Ammon's horn (tissue), 1 donor: Measurements from ENCODE around the gene PDK4.

Experiments used
- DNase-seq: peaks from one replicate; pipeline ENCODE4 v3.0.0-alpha.2; 2016; ENCODE audit warnings: low spot score

Gene PDK4

GRCh38 chr7:95596198-95597063 lies at the start of gene PDK4:
Gene PDK4 (minus strand): TSS chr7:95596516. CDS start chr7:95596293, 223 bp downstream.
- DNase-seq: peak; percentile 97

- peak; percentile 11 for DNase-seq
Observed at GRCh38 chr7:95642173-95642572, 45.9 kb upstream of the PDK4 start.

GRCh38 chr7:95636140-95636940 lies 40.0 kb upstream of the PDK4 start:
- no peak for DNase-seq

- no peak for DNase-seq
Observed at GRCh38 chr7:95632609-95633008, 36.3 kb upstream of the PDK4 start.

GRCh38 chr7:95631527-95631926 lies 35.2 kb upstream of the PDK4 start:
- no peak for DNase-seq

- no peak for DNase-seq
Observed at GRCh38 chr7:95630702-95631458, 34.6 kb upstream of the PDK4 start.

GRCh38 chr7:95628831-95629439 lies 32.6 kb upstream of the PDK4 start:
- DNase-seq: no peak

GRCh38 chr7:95623788-95624187 lies 27.5 kb upstream of the PDK4 start:
- DNase-seq: no peak

- DNase-seq: no peak
Observed at GRCh38 chr7:95622859-95623258, 26.5 kb upstream of the PDK4 start.

- DNase-seq: no peak
Observed at GRCh38 chr7:95622001-95622549, 25.8 kb upstream of the PDK4 start.

- DNase-seq: no peak
Observed at GRCh38 chr7:95621404-95621803, 25.1 kb upstream of the PDK4 start.

- DNase-seq: no peak
Observed at GRCh38 chr7:95620631-95621030, 24.3 kb upstream of the PDK4 start.

- no peak for DNase-seq
Observed at GRCh38 chr7:95619921-95620320, 23.6 kb upstream of the PDK4 start.

GRCh38 chr7:95619517-95619916 lies 23.2 kb upstream of the PDK4 start:
- DNase-seq: no peak

- DNase-seq: no peak
Observed at GRCh38 chr7:95614442-95614940, 18.2 kb upstream of the PDK4 start.

- no peak for DNase-seq
Observed at GRCh38 chr7:95611224-95611623, 14.9 kb upstream of the PDK4 start.

GRCh38 chr7:95609277-95609971 lies 13.1 kb upstream of the PDK4 start:
- peak; percentile 76 for DNase-seq

GRCh38 chr7:95608359-95609173 lies 12.2 kb upstream of the PDK4 start:
- DNase-seq: peak; percentile 92

- no peak for DNase-seq
Observed at GRCh38 chr7:95607561-95607960, 11.2 kb upstream of the PDK4 start.

GRCh38 chr7:95605275-95605674 lies 9.0 kb upstream of the PDK4 start:
- DNase-seq: no peak
